Occipital lobe (tissue), 3 donors: Measurements from ENCODE around the gene RNU2-63P. TPM values are rescaled to one million over a fixed set of nuclear protein-coding genes. Genes with fewer than 3 reads are reported as not detected.
"Not testable (repeated sequence)": the region's sequence is repeated elsewhere in the genome, so short reads cannot be mapped to it uniquely, and the experiment has no call there.

Experiments
- DNase-seq: peaks from one replicate; lab custom pipeline; 2025; lab: John Stamatoyannopoulos, UW
- small RNA-seq: library from RNA; depleted of rRNA; stranded (forward); fragments of <200 nt; gene quantifications from one replicate; pipeline ENCODE3, GENCODE V24; 2014
- total RNA-seq: library from RNA; depleted of rRNA; stranded (reverse); fragments of >200 nt; gene quantifications from one replicate; pipeline ENCODE4 v1.2.3, GENCODE V29; 2014

The RNU2-63P gene
- total RNA-seq, 1 donor from 2014 or later: not detected

DNA sequence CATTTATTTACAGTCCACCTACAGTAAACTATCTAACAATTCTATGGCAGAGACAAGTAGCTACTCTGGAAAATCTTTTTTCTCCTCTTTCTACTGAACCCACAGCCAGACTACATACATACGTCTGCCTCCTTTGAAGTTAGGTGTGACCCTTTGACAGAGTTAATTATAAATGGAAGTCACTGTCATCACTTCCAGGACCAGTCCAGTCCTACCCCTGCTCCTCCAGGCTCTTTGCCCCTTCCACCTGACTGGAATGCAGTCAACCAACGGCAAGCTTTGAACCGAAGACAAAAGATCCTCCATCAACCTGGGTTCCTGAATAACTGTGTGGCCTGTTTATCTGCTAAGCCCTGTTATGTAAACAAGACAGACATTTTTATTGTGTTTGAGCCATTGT is 35.2 kb downstream of the RNU2-63P start:
- DNase-seq: not testable (repeated sequence)

DNA sequence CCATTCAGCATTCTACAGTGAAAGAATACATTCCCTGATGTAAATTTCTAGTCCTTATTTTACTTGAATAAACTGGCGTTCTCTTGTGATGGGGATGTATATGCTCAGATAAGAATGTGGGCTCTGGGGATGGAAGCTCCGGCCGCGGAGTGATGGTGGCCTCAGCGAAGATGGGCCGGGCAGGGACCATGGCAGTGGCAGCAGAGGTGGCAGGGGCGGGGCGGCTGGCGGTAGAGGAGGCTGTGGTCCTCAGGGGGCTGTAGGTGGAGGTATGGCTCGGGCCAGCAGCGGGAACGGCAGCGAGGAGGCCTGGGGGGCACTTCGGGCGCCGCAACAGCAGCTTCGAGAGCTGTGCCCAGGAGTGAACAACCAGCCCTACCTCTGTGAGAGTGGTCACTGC is 44.0 kb downstream of the RNU2-63P start:
- DNase-seq: not testable (repeated sequence)

Small RNA genes lying within 50 kb of the gene (small RNA-seq; reads per million reads assigned to genes)
- 8.7 reads per million, percentile 92 among the genes with 10 or more reads in this experiment for gene RNU2-63P

Other genes with a start within 250 kb of the RNU2-63P start
- gene RGPD2, start 190.8 kb downstream of the RNU2-63P start, total RNA-seq: 3.6 TPM
- 17.6 TPM for gene KRCC1, start 39.2 kb upstream of the RNU2-63P start, total RNA-seq
- gene SMYD1, start 51.3 kb upstream of the RNU2-63P start, total RNA-seq: not detected
- gene FABP1, start 111.5 kb upstream of the RNU2-63P start, total RNA-seq: not detected
- 3.1 TPM for gene THNSL2, start 153.8 kb upstream of the RNU2-63P start, total RNA-seq